IMR-90 (cell line): ENCODE data around the gene SSNA1. TPM values are rescaled to one million over a fixed set of nuclear protein-coding genes. Genes with fewer than 3 reads are reported as not detected.

Experiments used
- ATAC-seq: fragments of 200-7000 bp; cut with Tn5 transposase; 2 replicates; pipeline ENCODE4 v1.9.1; 2020; ENCODE audit warnings: low read depth, mild to moderate bottlenecking, moderate library complexity
- BruUV-seq: library from RNA; stranded (reverse); fragments of 400-500 nt; replicated peaks from 2 replicates; lab custom pipeline; 2021; lab: Mats Ljungman, UMichigan
- CTCF ChIA-PET: fragments of 300-600 bp; formaldehyde crosslinking; extraction: SDS; loops from one replicate; lab custom pipeline; 2021; ENCODE audit warnings: antibody characterized with exemption; lab: Yijun Ruan, JAX
- POLR2A ChIA-PET: fragments of 300-600 bp; sonication (Branson Sonifier 250); formaldehyde crosslinking; loops from one replicate; lab custom pipeline; 2022; ENCODE audit warnings: antibody characterized with exemption; ENCODE audit not compliant: unreplicated experiment; lab: Charles Lee
- DNase-seq: peaks from one replicate; pipeline ENCODE4 v3.0.0; 2013
- H2AFZ ChIP-seq: replicated peaks from 2 replicates; pipeline ENCODE3; 2013; ENCODE audit warnings: low read length, mild to moderate bottlenecking; ENCODE audit not compliant: poor library complexity
- H2AK5ac ChIP-seq: 2 replicates; pipeline ENCODE4 v1.6.1; 2013; ENCODE audit warnings: low read depth, low read length, inconsistent platforms
- H2AK9ac ChIP-seq: replicated peaks from 2 replicates; pipeline ENCODE3; 2013; ENCODE audit warnings: mild to moderate bottlenecking, low read depth, low read length, moderate library complexity; ENCODE audit not compliant: poor library complexity
- H2BK120ac ChIP-seq: 2 replicates; pipeline ENCODE4 v1.6.1; 2013; ENCODE audit warnings: low read depth, low read length, inconsistent platforms
- H2BK15ac ChIP-seq: 3 replicates; pipeline ENCODE4 v1.6.1; 2013; ENCODE audit warnings: low read depth, low read length, inconsistent platforms
- H2BK20ac ChIP-seq: 2 replicates; pipeline ENCODE4 v1.6.1; 2013; ENCODE audit warnings: low read depth, mild to moderate bottlenecking, inconsistent platforms, low read length, moderate library complexity
- H2BK5ac ChIP-seq: 2 replicates; pipeline ENCODE4 v1.6.1; 2013; ENCODE audit warnings: mild to moderate bottlenecking, low read depth, low read length, inconsistent platforms; ENCODE audit not compliant: poor library complexity, severe bottlenecking
- H3K14ac ChIP-seq: replicated peaks from 2 replicates; pipeline ENCODE4 v1.6.1; 2013; ENCODE audit warnings: low read depth, low read length, inconsistent platforms
- H3K18ac ChIP-seq: 2 replicates; pipeline ENCODE4 v1.6.1; 2013; ENCODE audit warnings: low read depth, low read length, control low read depth
- H3K23ac ChIP-seq: 2 replicates; pipeline ENCODE4 v1.6.1; 2013; ENCODE audit warnings: low read depth, low read length, inconsistent platforms
- H3K27ac ChIP-seq: 2 replicates; pipeline ENCODE4 v1.5.1; 2013; ENCODE audit warnings: mild to moderate bottlenecking, control low read depth, low read length; ENCODE audit not compliant: insufficient read depth
- H3K27me3 ChIP-seq: 2 replicates; pipeline ENCODE4 v1.6.1; 2013; ENCODE audit warnings: low read length; ENCODE audit not compliant: control insufficient read depth, insufficient read depth
- H3K36me3 ChIP-seq: 2 replicates; pipeline ENCODE4 v1.6.1; 2013; ENCODE audit warnings: low read length, mixed read lengths; ENCODE audit not compliant: control insufficient read depth, insufficient read depth
- H3K4ac ChIP-seq: 2 replicates; pipeline ENCODE4 v1.6.1; 2013; ENCODE audit warnings: low read depth, low read length, inconsistent platforms
- H3K4me1 ChIP-seq: 2 replicates; pipeline ENCODE4 v1.6.1; 2013; ENCODE audit warnings: low read length, mixed read lengths; ENCODE audit not compliant: control insufficient read depth, insufficient read depth
- H3K4me2 ChIP-seq: 2 replicates; pipeline ENCODE4 v1.6.1; 2013; ENCODE audit warnings: low read depth, mild to moderate bottlenecking, control low read depth, low read length, moderate library complexity
- H3K4me3 ChIP-seq: 2 replicates; pipeline ENCODE4 v1.5.1; 2013; ENCODE audit warnings: low read depth, mild to moderate bottlenecking, control low read depth, low read length, moderate library complexity; ENCODE audit not compliant: insufficient read depth
- H3K56ac ChIP-seq: 2 replicates; pipeline ENCODE4 v1.6.1; 2013; ENCODE audit warnings: low read length, inconsistent platforms; ENCODE audit not compliant: insufficient read depth; ENCODE audit errors: extremely low read depth
- H3K79me1 ChIP-seq, 2 experiments: 2 replicates each; pipeline ENCODE4 v1.6.1; 2013; ENCODE audit warnings: low read length in 2 of 2, inconsistent platforms in 1 of 2, low read depth in 1 of 2
- H3K9ac ChIP-seq: 2 replicates; pipeline ENCODE4 v1.6.1; 2013; ENCODE audit warnings: low read depth, low read length, control low read depth
- H3K9me1 ChIP-seq: 2 replicates; pipeline ENCODE4 v1.6.1; 2013; ENCODE audit warnings: low read length, inconsistent platforms; ENCODE audit not compliant: insufficient read depth
- H3K9me3 ChIP-seq: 2 replicates; pipeline ENCODE4 v1.6.1; 2013; ENCODE audit warnings: low read length; ENCODE audit not compliant: control insufficient read depth, insufficient read depth
- H4K20me1 ChIP-seq: 2 replicates; pipeline ENCODE4 v1.6.1; 2013; ENCODE audit warnings: low read length, inconsistent platforms; ENCODE audit not compliant: insufficient read depth
- H4K5ac ChIP-seq: 2 replicates; pipeline ENCODE4 v1.6.1; 2013; ENCODE audit warnings: mild to moderate bottlenecking, low read depth, low read length, control low read depth
- H4K8ac ChIP-seq, 2 experiments: 2 replicates each; pipeline ENCODE4 v1.6.1; 2013; ENCODE audit warnings: low read depth in 2 of 2, low read length in 2 of 2, control low read depth in 1 of 2, inconsistent platforms in 1 of 2
- H4K91ac ChIP-seq: 2 replicates; pipeline ENCODE4 v1.6.1; 2013; ENCODE audit warnings: low read depth, low read length, inconsistent platforms; ENCODE audit not compliant: insufficient read depth
- CEBPB ChIP-seq: IDR thresholded peaks from 2 replicates; pipeline ENCODE4 v1.6.1; 2012; ENCODE audit warnings: low read depth, low read length, improper control_type of control experiment
- ELK1 ChIP-seq: fragments of 150-350 bp; IDR thresholded peaks from 2 replicates; pipeline ENCODE4 v1.6.1; 2016; ENCODE audit warnings: low read depth, mild to moderate bottlenecking, low read length, moderate library complexity, borderline replicate concordance
- MXI1 ChIP-seq: IDR thresholded peaks from 2 replicates; pipeline ENCODE4 v1.6.1; 2012; ENCODE audit warnings: low read depth, mild to moderate bottlenecking, low read length, moderate library complexity, borderline replicate concordance
- WGBS, 2 experiments: methylation state at CpG; one replicate each; pipeline versions ENCODE4 v1.1.5 to v1.1.7; 2013; ENCODE audit warnings: missing lambda C conversion rate in 2 of 2; ENCODE audit not compliant: insufficient read length in 1 of 2; ENCODE audit errors: extremely low coverage in 2 of 2; 5-methylcytosine and 5-hydroxymethylcytosine counted together
- dilution Hi-C: fragments of 300-500 bp; cut with HindIII; formaldehyde crosslinking; loops from one replicate; pipeline ENCODE4 v1.14.3; 2018; ENCODE audit warnings: low sequenced_read_pairs; ENCODE audit not compliant: unreplicated experiment
- in situ Hi-C: fragments of 300-500 bp; cut with MboI; formaldehyde crosslinking; loops from 3 replicates; pipeline ENCODE4 v1.14.3; 2019; ENCODE audit warnings: low sequenced_read_pairs, inconsistent platforms, mixed read lengths
- intact Hi-C: fragments of 100-400 bp; cut with micrococcal nuclease; formaldehyde crosslinking; loops from 2 replicates; pipeline ENCODE4 v1.10.0; 2022
- polyA plus RNA-seq, 3 experiments: library from polyadenylated mRNA; depleted of rRNA; stranded (reverse); fragments of >200 nt; gene quantifications; 2 replicates each; pipeline ENCODE4 v1.2.3, GENCODE V29; 2012; ENCODE audit warnings: low replicate concordance in 1 of 3
- total RNA-seq: library from RNA; depleted of rRNA; stranded (reverse); fragments of >200 nt; gene quantifications from 2 replicates; pipeline ENCODE4 v1.2.3, GENCODE V29; 2012
- TF ChIP-seq, protein P1 (sequence below): fragments of 150-350 bp; IDR thresholded peaks from 2 replicates; pipeline ENCODE4 v1.6.1; 2017; ENCODE audit warnings: mild to moderate bottlenecking, antibody characterized with exemption, low read length, low read depth

Gene SSNA1
- total and polyA plus RNA-seq, 2 of the 4 experiments (the other 2 are of a cell fraction), result 55.7 to 86.7 TPM

GRCh38 chr9:137139468-137140150, 48.9 kb upstream of the SSNA1 start:
- 24% methylated on average over 16 of the region's 37 CpGs; no CpG with 5 or more reads in 1 of the 2 experiments for WGBS, 2 experiments
- H3K4me3 ChIP-seq, result no peak overlapping the region
- H3K9me1 ChIP-seq, result peaks cover 4% of the 10 kb centered on the region; the same call in 1 of the 2 replicates
- H4K5ac ChIP-seq, result no peak overlapping the region
- no peaks in the 10 kb centered on the region; the same call in 1 of the 2 replicates for H3K4me1 ChIP-seq
- H2BK120ac ChIP-seq, result no peak overlapping the region
- BruUV-seq, result no TSS peak
- H4K20me1 ChIP-seq, result no peaks in the 10 kb centered on the region; the same call in 1 of the 2 replicates
- H2AK9ac ChIP-seq, result no peak overlapping the region
- H3K9ac ChIP-seq, result no peak overlapping the region
- no peak overlapping the region for H3K14ac ChIP-seq
- H3K56ac ChIP-seq, result no peak overlapping the region
- H4K91ac ChIP-seq, result no peak overlapping the region
- H4K8ac ChIP-seq, result no peak overlapping the region
- no peak overlapping the region for H3K23ac ChIP-seq
- H3K4ac ChIP-seq, result no peak overlapping the region
- intact Hi-C loops, result no loop called here
- H3K36me3 ChIP-seq, result no peaks in the 10 kb centered on the region
- TF ChIP-seq ELK1, result no peak
- TF ChIP-seq CEBPB, result no peak
- TF ChIP-seq, protein P1, sequence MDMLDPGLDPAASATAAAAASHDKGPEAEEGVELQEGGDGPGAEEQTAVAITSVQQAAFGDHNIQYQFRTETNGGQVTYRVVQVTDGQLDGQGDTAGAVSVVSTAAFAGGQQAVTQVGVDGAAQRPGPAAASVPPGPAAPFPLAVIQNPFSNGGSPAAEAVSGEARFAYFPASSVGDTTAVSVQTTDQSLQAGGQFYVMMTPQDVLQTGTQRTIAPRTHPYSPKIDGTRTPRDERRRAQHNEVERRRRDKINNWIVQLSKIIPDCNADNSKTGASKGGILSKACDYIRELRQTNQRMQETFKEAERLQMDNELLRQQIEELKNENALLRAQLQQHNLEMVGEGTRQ, result no peak
- TF ChIP-seq MXI1, result peak; percentile 0; the same call in 1 of the 2 replicates
- H2BK20ac ChIP-seq, result no peak overlapping the region
- DNase-seq (no peak), ATAC-seq (no peak)
- H2AFZ ChIP-seq, result peak overlapping the region; percentile 43
- H3K4me2 ChIP-seq, result no peak overlapping the region
- no peak overlapping the region for H3K27ac ChIP-seq
- H3K9me3 ChIP-seq, result no peaks in the 10 kb centered on the region
- H2AK5ac ChIP-seq, result no peak overlapping the region
- H3K18ac ChIP-seq, result no peak overlapping the region
- in situ Hi-C loops, result no loop called here
- no peak overlapping the region for H2BK15ac ChIP-seq
- no peak overlapping the region for H2BK5ac ChIP-seq
- CTCF ChIA-PET, result no interaction called here
- dilution Hi-C loops, result no loop called here
- H3K79me1 ChIP-seq, result no peaks in the 10 kb centered on the region
- POLR2A ChIA-PET, result no interaction called here
- peaks cover 69% of the 10 kb centered on the region for H3K27me3 ChIP-seq
